Lung (tissue), 12 donors: Measurements from ENCODE around the gene TXLNA. TPM values are rescaled to one million over a fixed set of nuclear protein-coding genes. Genes with fewer than 3 reads are reported as not detected.

Source experiments
- ATAC-seq: fragments of 200-7000 bp; cut with Tn5 transposase; one replicate; pipeline ENCODE4 v1.9.1; 2020; ENCODE audit warnings: moderate number of reproducible peaks; ENCODE audit not compliant: insufficient read depth, low FRiP score
- DNase-seq, 3 donors: peaks; one replicate each; pipeline ENCODE4 v3.0.0-alpha.2; 2013 to 2017
- H3K27ac ChIP-seq, 2 donors: one replicate each; pipeline ENCODE4 v1.5.1; 2013; ENCODE audit warnings: mild to moderate bottlenecking in 2 of 2, moderate library complexity in 2 of 2, control low read depth in 1 of 2, inconsistent platforms in 1 of 2, low read depth in 1 of 2, low read length in 1 of 2
- H3K27me3 ChIP-seq, 3 donors: one replicate each; pipeline ENCODE4 v1.5.1; 2013; ENCODE audit warnings: low read length in 2 of 3; ENCODE audit not compliant: control insufficient read depth in 3 of 3, insufficient read depth in 3 of 3
- H3K36me3 ChIP-seq, 4 donors: one replicate each; pipeline ENCODE4 v1.5.1; 2013; ENCODE audit warnings: low read length in 4 of 4, mild to moderate bottlenecking in 1 of 4, moderate library complexity in 1 of 4; ENCODE audit not compliant: control insufficient read depth in 4 of 4, insufficient read depth in 4 of 4
- H3K4me1 ChIP-seq, 5 donors: one replicate each; pipeline ENCODE4 v1.5.1; 2013; ENCODE audit warnings: low read length in 5 of 5, mild to moderate bottlenecking in 2 of 5, moderate library complexity in 1 of 5; ENCODE audit not compliant: control insufficient read depth in 5 of 5, insufficient read depth in 5 of 5
- H3K4me3 ChIP-seq: one replicate; pipeline ENCODE4 v1.5.1; 2013; ENCODE audit warnings: mild to moderate bottlenecking, control low read depth, moderate library complexity
- H3K9ac ChIP-seq, 2 donors: one replicate each; pipeline ENCODE4 v1.5.1; 2013; ENCODE audit warnings: low read length in 2 of 2, control low read depth in 1 of 2; ENCODE audit not compliant: insufficient read depth in 1 of 2
- H3K9me3 ChIP-seq, 4 donors: one replicate each; pipeline ENCODE4 v1.5.1; 2013; ENCODE audit warnings: low read length in 3 of 4, mild to moderate bottlenecking in 1 of 4, moderate library complexity in 1 of 4; ENCODE audit not compliant: control insufficient read depth in 4 of 4, insufficient read depth in 3 of 4
- CTCF ChIP-seq: IDR thresholded peaks from 2 replicates; pipeline ENCODE4 v1.5.1; 2012; ENCODE audit warnings: mild to moderate bottlenecking; ENCODE audit errors: control extremely low read depth, extremely low read depth
- WGBS, 2 donors: extraction: QIAGEN DNeasy Blood & Tissue Kit; methylation state at CpG; one replicate each; pipeline ENCODE4 v1.1.7; 2013; 5-methylcytosine and 5-hydroxymethylcytosine counted together
- polyA plus RNA-seq, 2 donors: library from polyadenylated mRNA; stranded (reverse); fragments of 200-250 nt; gene quantifications; one replicate each; pipeline ENCODE4 v1.2.1, GENCODE V29; 2013
- total RNA-seq, 2 donors: library from RNA; depleted of rRNA in 1 of 2; stranded (reverse); fragments of >200 nt in 1 of 2; gene quantifications; one replicate each; pipeline ENCODE4 v1.2.1, GENCODE V29; 2014 to 2021
- donor health status: control.
- donor health status: control.
- donor health status: Bipolar disorder and iron deficiency.
- donor health status: healthy.
- donor health status: DM: yes; HTN: yes; CAD: no.

Gene TXLNA
- total and polyA plus RNA-seq, 4 donors, result 22.2 to 55.6 (median 30.9) TPM

GRCh38 chr1:32170991-32171390, 8.5 kb upstream of the TXLNA start:
- no peak for TF ChIP-seq CTCF
- ATAC-seq (no peak), DNase-seq (no peak)
- Histone ChIP-seq H3K27me3 (no peaks in the 10 kb centered on the region), H3K36me3 (peaks cover 31 to 44% (median 34%) of the 10 kb centered on the region in 4 donors), H3K4me3 (no peak overlapping the region), H3K9me3 (no peaks in the 10 kb centered on the region), H3K27ac (no peak overlapping the region), H3K4me1 (no peaks in the 10 kb centered on the region), H3K9ac (no peak overlapping the region)
- 78% methylated on average over 4 of the region's 4 CpGs for WGBS, 2 donors

- H3K4me3 ChIP-seq, result no peak overlapping the region
- DNase-seq (no peak), ATAC-seq (no peak)
- peaks cover 20 to 34% (median 29%) of the 10 kb centered on the region in 4 donors for H3K36me3 ChIP-seq
- TF ChIP-seq CTCF, result no peak
- H3K9me3 ChIP-seq, result no peaks in the 10 kb centered on the region
- H3K27ac ChIP-seq, result no peak overlapping the region
- 93 to 100% methylated on average over 1 of the region's 1 CpG for WGBS, 2 donors
- no peak overlapping the region for H3K9ac ChIP-seq
- no peaks in the 10 kb centered on the region for H3K4me1 ChIP-seq
- H3K27me3 ChIP-seq, result no peaks in the 10 kb centered on the region
Measured at GRCh38 chr1:32172621-32173245, 6.7 kb upstream of the TXLNA start.

DNA sequence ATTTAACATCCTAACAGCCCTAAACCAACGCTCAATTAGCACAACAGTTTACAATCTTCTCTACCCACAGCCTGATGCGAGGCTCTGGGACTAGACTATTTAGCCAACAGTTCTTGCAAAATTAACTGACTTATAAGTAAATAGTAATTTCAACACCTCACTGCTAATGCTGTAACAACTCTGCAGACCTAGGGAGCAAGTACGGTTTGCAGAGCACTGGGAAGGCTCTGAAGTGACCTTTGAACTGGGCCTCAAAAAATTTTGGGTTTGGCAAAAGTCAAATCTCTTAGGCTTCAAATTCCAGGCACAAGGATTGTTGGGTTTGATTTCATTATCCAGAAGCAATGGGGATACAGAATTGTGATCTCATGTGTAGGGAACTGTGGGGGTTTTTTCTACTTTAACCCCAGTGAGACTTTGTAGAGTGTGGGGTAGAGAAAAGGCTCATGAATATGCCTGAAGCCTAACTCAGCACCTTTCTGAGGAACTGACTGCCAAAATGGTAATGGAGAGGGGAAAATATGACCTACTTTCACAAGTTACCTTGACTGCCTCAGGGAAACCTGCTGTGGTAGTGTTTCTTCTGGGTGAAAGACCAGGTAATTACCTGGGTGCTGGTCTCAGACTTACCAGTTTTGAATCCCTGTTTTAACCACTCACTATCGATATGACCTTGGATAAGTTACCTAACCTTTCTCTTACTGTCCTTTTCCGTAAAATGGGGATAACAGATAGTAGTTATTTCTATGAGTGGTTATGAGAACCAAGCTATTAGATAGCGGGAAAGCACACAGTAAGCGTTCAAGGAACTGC, 889 bp upstream of the TXLNA start:
- WGBS, 2 donors, result 59 to 74% methylated on average over 7 of the region's 7 CpGs
- no peak overlapping the region for H3K4me3 ChIP-seq
- peaks cover 2 to 23% (median 11%) of the 10 kb centered on the region in 5 donors for H3K4me1 ChIP-seq
- no peaks in the 10 kb centered on the region for H3K9me3 ChIP-seq
- no peaks in the 10 kb centered on the region for H3K27me3 ChIP-seq
- peak overlapping the region in 1 of 2 donors; percentile 65 for H3K9ac ChIP-seq
- ATAC-seq, result no peak
- peak overlapping the region; percentile 96 for H3K27ac ChIP-seq
- no peak for DNase-seq
- TF ChIP-seq CTCF, result no peak
- peaks cover 1 to 14% (median 4%) of the 10 kb centered on the region in 4 donors for H3K36me3 ChIP-seq
